ENCODE results near the gene CITED2. TPM values are rescaled to one million over a fixed set of nuclear protein-coding genes. Genes with fewer than 3 reads are reported as not detected.
A peak's percentile ranks its signal among the peaks of the same experiment; 100 is the strongest.

The CITED2 gene
- total RNA-seq, 1 experiment from 2014 or later = 63.4 TPM

- peaks cover 5% of the 10 kb centered on the region for H3K9me3 Mint-ChIP-seq
- no peak overlapping the region for H3K4me3 Mint-ChIP-seq
- H3K36me3 Mint-ChIP-seq = no peaks in the 10 kb centered on the region
- POLR2A ChIA-PET = interaction anchor here (0.7 kb wide), 1 partner anchor 128 kb away, joined by 5 read pairs; no protein-coding TSS in a partner anchor
- DNase-seq (ENCODE audit: low spot score) (no peak), ATAC-seq (no peak)
- H3K4me1 Mint-ChIP-seq = peaks cover 24% of the 10 kb centered on the region
- CTCF ChIA-PET = interaction anchor here (1.1 kb wide), 2 partner anchors 23 to 127 kb away, joined by 3 read pairs; no protein-coding TSS in a partner anchor
- TF ChIP-seq, protein P1, sequence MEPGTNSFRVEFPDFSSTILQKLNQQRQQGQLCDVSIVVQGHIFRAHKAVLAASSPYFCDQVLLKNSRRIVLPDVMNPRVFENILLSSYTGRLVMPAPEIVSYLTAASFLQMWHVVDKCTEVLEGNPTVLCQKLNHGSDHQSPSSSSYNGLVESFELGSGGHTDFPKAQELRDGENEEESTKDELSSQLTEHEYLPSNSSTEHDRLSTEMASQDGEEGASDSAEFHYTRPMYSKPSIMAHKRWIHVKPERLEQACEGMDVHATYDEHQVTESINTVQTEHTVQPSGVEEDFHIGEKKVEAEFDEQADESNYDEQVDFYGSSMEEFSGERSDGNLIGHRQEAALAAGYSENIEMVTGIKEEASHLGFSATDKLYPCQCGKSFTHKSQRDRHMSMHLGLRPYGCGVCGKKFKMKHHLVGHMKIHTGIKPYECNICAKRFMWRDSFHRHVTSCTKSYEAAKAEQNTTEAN (CRISPR knock-in tag; IDR thresholded peaks at IDR 0.05) = no peak
- TF ChIP-seq PRRX2 (CRISPR knock-in tag; IDR thresholded peaks at IDR 0.05) = no peak
- TF ChIP-seq, protein P2, sequence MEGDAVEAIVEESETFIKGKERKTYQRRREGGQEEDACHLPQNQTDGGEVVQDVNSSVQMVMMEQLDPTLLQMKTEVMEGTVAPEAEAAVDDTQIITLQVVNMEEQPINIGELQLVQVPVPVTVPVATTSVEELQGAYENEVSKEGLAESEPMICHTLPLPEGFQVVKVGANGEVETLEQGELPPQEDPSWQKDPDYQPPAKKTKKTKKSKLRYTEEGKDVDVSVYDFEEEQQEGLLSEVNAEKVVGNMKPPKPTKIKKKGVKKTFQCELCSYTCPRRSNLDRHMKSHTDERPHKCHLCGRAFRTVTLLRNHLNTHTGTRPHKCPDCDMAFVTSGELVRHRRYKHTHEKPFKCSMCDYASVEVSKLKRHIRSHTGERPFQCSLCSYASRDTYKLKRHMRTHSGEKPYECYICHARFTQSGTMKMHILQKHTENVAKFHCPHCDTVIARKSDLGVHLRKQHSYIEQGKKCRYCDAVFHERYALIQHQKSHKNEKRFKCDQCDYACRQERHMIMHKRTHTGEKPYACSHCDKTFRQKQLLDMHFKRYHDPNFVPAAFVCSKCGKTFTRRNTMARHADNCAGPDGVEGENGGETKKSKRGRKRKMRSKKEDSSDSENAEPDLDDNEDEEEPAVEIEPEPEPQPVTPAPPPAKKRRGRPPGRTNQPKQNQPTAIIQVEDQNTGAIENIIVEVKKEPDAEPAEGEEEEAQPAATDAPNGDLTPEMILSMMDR (IDR thresholded peaks at IDR 0.05) = no peak
- no peak for TF ChIP-seq ESRRA (CRISPR knock-in tag; IDR thresholded peaks at IDR 0.05; ENCODE audit: borderline replicate concordance)
- TF ChIP-seq ETV6 (CRISPR knock-in tag; IDR thresholded peaks at IDR 0.05) = no peak
- no peak for TF ChIP-seq ATF3 (CRISPR knock-in tag; conservative IDR thresholded peaks at IDR 0.05)
- TF ChIP-seq, protein P3, sequence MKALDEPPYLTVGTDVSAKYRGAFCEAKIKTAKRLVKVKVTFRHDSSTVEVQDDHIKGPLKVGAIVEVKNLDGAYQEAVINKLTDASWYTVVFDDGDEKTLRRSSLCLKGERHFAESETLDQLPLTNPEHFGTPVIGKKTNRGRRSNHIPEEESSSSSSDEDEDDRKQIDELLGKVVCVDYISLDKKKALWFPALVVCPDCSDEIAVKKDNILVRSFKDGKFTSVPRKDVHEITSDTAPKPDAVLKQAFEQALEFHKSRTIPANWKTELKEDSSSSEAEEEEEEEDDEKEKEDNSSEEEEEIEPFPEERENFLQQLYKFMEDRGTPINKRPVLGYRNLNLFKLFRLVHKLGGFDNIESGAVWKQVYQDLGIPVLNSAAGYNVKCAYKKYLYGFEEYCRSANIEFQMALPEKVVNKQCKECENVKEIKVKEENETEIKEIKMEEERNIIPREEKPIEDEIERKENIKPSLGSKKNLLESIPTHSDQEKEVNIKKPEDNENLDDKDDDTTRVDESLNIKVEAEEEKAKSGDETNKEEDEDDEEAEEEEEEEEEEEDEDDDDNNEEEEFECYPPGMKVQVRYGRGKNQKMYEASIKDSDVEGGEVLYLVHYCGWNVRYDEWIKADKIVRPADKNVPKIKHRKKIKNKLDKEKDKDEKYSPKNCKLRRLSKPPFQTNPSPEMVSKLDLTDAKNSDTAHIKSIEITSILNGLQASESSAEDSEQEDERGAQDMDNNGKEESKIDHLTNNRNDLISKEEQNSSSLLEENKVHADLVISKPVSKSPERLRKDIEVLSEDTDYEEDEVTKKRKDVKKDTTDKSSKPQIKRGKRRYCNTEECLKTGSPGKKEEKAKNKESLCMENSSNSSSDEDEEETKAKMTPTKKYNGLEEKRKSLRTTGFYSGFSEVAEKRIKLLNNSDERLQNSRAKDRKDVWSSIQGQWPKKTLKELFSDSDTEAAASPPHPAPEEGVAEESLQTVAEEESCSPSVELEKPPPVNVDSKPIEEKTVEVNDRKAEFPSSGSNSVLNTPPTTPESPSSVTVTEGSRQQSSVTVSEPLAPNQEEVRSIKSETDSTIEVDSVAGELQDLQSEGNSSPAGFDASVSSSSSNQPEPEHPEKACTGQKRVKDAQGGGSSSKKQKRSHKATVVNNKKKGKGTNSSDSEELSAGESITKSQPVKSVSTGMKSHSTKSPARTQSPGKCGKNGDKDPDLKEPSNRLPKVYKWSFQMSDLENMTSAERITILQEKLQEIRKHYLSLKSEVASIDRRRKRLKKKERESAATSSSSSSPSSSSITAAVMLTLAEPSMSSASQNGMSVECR (CRISPR knock-in tag; IDR thresholded peaks at IDR 0.05; ENCODE audit: borderline replicate concordance) = no peak
- H3K27me3 Mint-ChIP-seq (ENCODE audit: low read depth) = no peaks in the 10 kb centered on the region
- no peak overlapping the region for H3K27ac Mint-ChIP-seq
These were observed 28.1 kb downstream of the CITED2 start for GRCh38 chr6:139346392-139346791.

GRCh38 chr6:139344186-139344963 is 30.1 kb downstream of the CITED2 start:
- Mint-ChIP-seq H3K4me3 (no peak overlapping the region), H3K4me1 (peaks cover 22% of the 10 kb centered on the region), H3K27ac (peak overlapping the region; percentile 57; the same call in 1 of the 2 replicates), H3K27me3 (ENCODE audit: low read depth) (no peaks in the 10 kb centered on the region), H3K36me3 (no peaks in the 10 kb centered on the region), H3K9me3 (peaks cover 8% of the 10 kb centered on the region)
- CTCF ChIA-PET = interaction anchor here (0.9 to 2.0 kb wide), 5 partner anchors 11 to 125 kb away, joined by 3 to 8 read pairs (median 5); no protein-coding TSS in a partner anchor
- peak; percentile 74 for ATAC-seq
- POLR2A ChIA-PET = no interaction called here
- DNase-seq (ENCODE audit: low spot score) = no peak
- TF ChIP-seq SP1 (CRISPR knock-in tag; conservative IDR thresholded peaks at IDR 0.05) (no peak), ZNF416 (CRISPR knock-in tag; IDR thresholded peaks at IDR 0.05) (no peak), HMGXB4 (CRISPR knock-in tag; IDR thresholded peaks at IDR 0.05) (no peak), GABPB1 (CRISPR knock-in tag; IDR thresholded peaks at IDR 0.05) (no peak), USF2 (CRISPR knock-in tag; IDR thresholded peaks at IDR 0.05) (no peak), RELA (CRISPR knock-in tag; IDR thresholded peaks at IDR 0.05; ENCODE audit: borderline replicate concordance) (no peak)
- TF ChIP-seq, protein P4, sequence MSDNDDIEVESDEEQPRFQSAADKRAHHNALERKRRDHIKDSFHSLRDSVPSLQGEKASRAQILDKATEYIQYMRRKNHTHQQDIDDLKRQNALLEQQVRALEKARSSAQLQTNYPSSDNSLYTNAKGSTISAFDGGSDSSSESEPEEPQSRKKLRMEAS (CRISPR knock-in tag; IDR thresholded peaks at IDR 0.05) = no peak
- TF ChIP-seq, protein P2 (IDR thresholded peaks at IDR 0.05) = no peak
- TF ChIP-seq, protein P5, sequence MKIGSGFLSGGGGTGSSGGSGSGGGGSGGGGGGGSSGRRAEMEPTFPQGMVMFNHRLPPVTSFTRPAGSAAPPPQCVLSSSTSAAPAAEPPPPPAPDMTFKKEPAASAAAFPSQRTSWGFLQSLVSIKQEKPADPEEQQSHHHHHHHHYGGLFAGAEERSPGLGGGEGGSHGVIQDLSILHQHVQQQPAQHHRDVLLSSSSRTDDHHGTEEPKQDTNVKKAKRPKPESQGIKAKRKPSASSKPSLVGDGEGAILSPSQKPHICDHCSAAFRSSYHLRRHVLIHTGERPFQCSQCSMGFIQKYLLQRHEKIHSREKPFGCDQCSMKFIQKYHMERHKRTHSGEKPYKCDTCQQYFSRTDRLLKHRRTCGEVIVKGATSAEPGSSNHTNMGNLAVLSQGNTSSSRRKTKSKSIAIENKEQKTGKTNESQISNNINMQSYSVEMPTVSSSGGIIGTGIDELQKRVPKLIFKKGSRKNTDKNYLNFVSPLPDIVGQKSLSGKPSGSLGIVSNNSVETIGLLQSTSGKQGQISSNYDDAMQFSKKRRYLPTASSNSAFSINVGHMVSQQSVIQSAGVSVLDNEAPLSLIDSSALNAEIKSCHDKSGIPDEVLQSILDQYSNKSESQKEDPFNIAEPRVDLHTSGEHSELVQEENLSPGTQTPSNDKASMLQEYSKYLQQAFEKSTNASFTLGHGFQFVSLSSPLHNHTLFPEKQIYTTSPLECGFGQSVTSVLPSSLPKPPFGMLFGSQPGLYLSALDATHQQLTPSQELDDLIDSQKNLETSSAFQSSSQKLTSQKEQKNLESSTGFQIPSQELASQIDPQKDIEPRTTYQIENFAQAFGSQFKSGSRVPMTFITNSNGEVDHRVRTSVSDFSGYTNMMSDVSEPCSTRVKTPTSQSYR (CRISPR knock-in tag; IDR thresholded peaks at IDR 0.05) = no peak

All from WTC11 (cell line).